HEK293T (cell line): ENCODE measurements around the gene DPEP2NB.

Source experiments
- ARNT ChIP-seq: fragments of 450-650 bp; IDR thresholded peaks from 2 replicates; pipeline ENCODE4 v1.6.1; 2017; ENCODE audit warnings: mild to moderate bottlenecking
- BHLHE40 ChIP-seq: fragments of 450-650 bp; IDR thresholded peaks from 2 replicates; pipeline ENCODE4 v1.6.1; 2016; ENCODE audit warnings: mild to moderate bottlenecking, moderate library complexity, borderline replicate concordance
- CTBP1 ChIP-seq: fragments of 450-650 bp; IDR thresholded peaks from 2 replicates; pipeline ENCODE4 v1.6.1; 2016; ENCODE audit warnings: borderline replicate concordance
- ELF4 ChIP-seq: fragments of 450-650 bp; IDR thresholded peaks from 2 replicates; pipeline ENCODE4 v1.6.1; 2017; ENCODE audit warnings: antibody characterized with exemption
- FOXA1 ChIP-seq: fragments of 450-650 bp; IDR thresholded peaks from 2 replicates; pipeline ENCODE4 v1.6.1; 2016; ENCODE audit warnings: mild to moderate bottlenecking
- FOXM1 ChIP-seq: fragments of 450-650 bp; IDR thresholded peaks from 2 replicates; pipeline ENCODE4 v1.6.1; 2017; ENCODE audit warnings: mild to moderate bottlenecking, borderline replicate concordance
- HDGF ChIP-seq: fragments of 450-650 bp; IDR thresholded peaks from 2 replicates; pipeline ENCODE4 v1.6.1; 2017; ENCODE audit warnings: antibody characterized with exemption, borderline replicate concordance
- SP1 ChIP-seq: fragments of 450-650 bp; IDR thresholded peaks from 2 replicates; pipeline ENCODE4 v1.6.1; 2017
- SUZ12 ChIP-seq: fragments of 450-650 bp; IDR thresholded peaks from 2 replicates; pipeline ENCODE4 v1.6.1; 2016; ENCODE audit warnings: mild to moderate bottlenecking
- TF ChIP-seq, protein P1 (sequence below): fragments of 450-650 bp; IDR thresholded peaks from 2 replicates; pipeline ENCODE4 v1.6.1; 2016

DNA sequence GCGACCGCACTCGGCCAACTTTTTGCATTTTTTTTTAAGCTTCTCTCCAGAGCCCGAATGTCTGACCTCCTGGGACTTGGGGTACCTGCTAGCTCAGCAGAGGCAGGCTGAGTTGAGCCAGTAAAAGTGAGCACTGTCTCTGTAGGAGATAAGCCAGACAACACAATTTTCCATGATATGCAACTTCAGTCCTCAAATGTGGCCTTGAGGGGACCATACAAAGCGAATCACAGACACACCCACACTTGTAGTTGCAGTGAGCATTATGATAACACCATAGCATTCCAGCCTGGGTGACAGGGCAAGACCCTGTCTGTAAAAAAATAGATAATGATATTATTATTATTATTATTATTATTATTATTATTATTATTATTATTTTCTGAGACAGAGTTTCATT, 19.0 kb downstream of the DPEP2NB start:
- TF ChIP-seq CTBP1: no peak
- TF ChIP-seq HDGF: no peak
- TF ChIP-seq SP1: no peak
- no peak for TF ChIP-seq FOXA1
- TF ChIP-seq ARNT: no peak
- TF ChIP-seq ELF4: no peak
- TF ChIP-seq FOXM1: no peak
- TF ChIP-seq SUZ12: no peak
- no peak for TF ChIP-seq BHLHE40
- TF ChIP-seq, protein P1, sequence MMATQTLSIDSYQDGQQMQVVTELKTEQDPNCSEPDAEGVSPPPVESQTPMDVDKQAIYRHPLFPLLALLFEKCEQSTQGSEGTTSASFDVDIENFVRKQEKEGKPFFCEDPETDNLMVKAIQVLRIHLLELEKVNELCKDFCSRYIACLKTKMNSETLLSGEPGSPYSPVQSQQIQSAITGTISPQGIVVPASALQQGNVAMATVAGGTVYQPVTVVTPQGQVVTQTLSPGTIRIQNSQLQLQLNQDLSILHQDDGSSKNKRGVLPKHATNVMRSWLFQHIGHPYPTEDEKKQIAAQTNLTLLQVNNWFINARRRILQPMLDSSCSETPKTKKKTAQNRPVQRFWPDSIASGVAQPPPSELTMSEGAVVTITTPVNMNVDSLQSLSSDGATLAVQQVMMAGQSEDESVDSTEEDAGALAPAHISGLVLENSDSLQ: no peak
